Gastroesophageal sphincter (tissue), 2 donors: ENCODE results near the gene FANCB.

Source experiments
- POLR2A ChIP-seq, 2 donors: fragments of 450-650 bp; IDR thresholded peaks; one replicate each; pipeline ENCODE4 v1.6.1; 2017; ENCODE audit warnings: antibody characterized with exemption in 2 of 2, mild to moderate bottlenecking in 2 of 2, moderate library complexity in 1 of 2
- POLR2AphosphoS5 ChIP-seq: sonication (generic); formaldehyde crosslinking; IDR thresholded peaks from one replicate; pipeline ENCODE4 v1.6.1; 2017; ENCODE audit warnings: antibody characterized with exemption

DNA sequence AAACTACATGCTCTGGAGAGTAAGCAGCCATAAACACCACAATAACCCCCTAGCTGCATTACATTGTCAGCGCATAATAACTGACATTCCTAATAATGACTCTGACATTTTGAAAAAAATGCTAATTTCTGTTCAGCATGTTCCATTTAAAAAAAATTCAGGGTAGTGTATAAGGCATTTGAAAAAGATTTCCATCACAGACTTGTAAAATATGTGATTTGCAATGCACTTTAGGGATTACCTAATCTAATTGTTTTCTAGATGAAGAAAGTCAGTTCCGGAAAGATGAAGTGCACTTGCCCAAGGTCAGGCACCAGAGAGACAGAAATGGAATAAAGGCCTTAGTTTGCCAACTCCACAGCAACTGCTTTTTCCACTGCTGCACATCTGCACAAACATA lies 55.3 kb downstream of the FANCB start:
- TF ChIP-seq POLR2A (IDR thresholded peaks at IDR 0.05) (no peak), POLR2AphosphoS5 (no peak)
